PC-3 (cell line): ENCODE data around the gene HOXC9.

Experiments used
- EZH2phosphoT487 ChIP-seq: fragments of 300-600 bp; sonication (generic); IDR thresholded peaks from 2 replicates; pipeline ENCODE4 v1.6.1; 2018; ENCODE audit warnings: mild to moderate bottlenecking, antibody characterized with exemption, low read length, borderline replicate concordance
- TF ChIP-seq, protein P1 (sequence below): fragments of 300-600 bp; sonication (generic); conservative IDR thresholded peaks from 2 replicates; pipeline ENCODE4 v1.5.1; 2017; ENCODE audit warnings: antibody characterized with exemption, low read depth, mild to moderate bottlenecking, low read length

GRCh38 chr12:53994264-53995001 lies 5.5 kb upstream of the HOXC9 start:
- TF ChIP-seq, protein P1, sequence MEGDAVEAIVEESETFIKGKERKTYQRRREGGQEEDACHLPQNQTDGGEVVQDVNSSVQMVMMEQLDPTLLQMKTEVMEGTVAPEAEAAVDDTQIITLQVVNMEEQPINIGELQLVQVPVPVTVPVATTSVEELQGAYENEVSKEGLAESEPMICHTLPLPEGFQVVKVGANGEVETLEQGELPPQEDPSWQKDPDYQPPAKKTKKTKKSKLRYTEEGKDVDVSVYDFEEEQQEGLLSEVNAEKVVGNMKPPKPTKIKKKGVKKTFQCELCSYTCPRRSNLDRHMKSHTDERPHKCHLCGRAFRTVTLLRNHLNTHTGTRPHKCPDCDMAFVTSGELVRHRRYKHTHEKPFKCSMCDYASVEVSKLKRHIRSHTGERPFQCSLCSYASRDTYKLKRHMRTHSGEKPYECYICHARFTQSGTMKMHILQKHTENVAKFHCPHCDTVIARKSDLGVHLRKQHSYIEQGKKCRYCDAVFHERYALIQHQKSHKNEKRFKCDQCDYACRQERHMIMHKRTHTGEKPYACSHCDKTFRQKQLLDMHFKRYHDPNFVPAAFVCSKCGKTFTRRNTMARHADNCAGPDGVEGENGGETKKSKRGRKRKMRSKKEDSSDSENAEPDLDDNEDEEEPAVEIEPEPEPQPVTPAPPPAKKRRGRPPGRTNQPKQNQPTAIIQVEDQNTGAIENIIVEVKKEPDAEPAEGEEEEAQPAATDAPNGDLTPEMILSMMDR: no peak
- TF ChIP-seq EZH2phosphoT487: no peak
